ENCODE data around the gene RFLNA.
"Not testable (repeated sequence)": the region's sequence is repeated elsewhere in the genome, so short reads cannot be mapped to it uniquely, and the experiment has no call there.

Gene RFLNA

DNA sequence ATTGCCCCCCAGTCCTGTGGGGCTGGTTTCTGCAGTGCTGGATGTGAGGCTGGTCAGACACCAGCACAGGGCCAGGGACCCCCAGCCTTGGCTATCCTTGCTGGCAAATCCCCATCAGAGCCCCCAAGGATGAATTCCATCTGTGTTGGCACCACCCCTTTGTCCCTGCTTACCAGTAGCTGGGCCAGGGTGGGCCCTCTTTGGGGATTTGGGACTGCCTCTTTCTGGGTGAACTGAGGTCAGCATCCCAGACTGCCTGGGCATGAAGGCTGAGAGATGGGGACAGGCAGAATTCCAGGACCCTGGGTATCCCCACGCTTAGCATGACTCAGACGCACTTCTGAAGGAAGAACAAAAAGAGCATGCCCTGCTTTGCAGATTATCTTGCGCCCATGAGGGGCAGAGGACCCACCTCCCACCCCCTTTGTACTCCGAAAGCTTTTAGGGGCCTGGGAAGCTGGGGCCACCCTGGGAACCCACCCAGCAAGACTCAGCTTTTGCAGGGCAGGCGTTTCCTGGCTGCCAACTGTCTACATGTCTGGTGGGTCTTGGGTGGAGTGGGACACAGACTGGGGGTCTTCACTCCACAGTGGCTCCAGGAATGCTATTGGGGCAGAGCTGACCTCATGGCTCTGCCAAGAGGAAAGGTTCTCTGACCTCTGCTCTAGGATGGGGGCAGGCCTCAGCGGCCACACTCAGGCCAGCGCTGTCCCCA lies 26.8 kb downstream of the RFLNA start:
- FAIRE-seq = no peak

DNA sequence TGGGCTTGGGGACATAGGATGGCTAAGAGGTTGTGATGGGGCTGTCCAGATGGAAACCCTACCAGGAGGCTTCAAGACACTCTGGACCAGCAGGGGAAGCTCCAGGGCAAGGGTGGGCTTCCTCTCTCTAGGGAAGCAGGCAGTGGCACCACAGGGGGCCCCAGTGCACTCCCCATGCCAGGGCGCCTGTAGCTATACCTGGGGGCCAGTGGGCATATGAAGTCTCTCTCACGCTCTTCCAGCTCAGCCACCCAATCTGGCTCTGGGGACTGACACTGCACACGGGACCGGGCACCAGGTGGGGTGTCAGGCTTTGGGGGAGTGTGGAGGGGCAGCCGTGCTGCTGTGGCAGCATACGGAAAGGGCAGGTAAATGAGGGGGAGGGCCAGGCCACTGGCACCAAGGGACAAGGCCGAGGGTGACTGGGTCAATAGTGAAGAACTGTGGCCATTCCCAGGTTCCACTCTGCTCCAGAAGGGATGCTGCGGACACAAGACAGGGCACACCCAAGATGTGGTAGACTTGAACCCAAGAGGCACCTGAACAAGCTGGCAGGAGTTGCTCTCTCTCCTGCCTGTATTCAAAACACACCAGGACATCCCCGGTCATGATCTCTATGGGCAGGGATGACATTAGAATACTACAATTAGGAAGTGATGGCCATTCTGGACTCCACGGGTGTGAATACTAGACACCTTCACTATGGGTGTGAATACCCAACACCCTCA lies 27.5 kb downstream of the RFLNA start:
- FAIRE-seq = no peak

DNA sequence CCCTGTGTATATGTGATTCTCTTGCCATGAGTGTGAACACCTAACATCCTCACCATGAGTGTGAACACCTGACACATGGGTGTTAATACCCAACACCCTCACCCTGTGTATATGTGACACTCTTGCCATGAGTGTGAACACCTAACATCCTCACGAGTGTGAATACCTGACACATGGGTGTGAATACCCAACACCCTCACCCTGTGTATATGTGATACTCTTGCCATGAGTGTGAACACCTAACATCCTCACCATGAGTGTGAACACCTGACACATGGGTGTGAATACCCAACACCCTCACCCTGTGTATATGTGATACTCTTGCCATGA lies 28.1 kb downstream of the RFLNA start:
- not testable (repeated sequence) for FAIRE-seq

- FAIRE-seq = no peak
Measured at GRCh38 chr12:124323771-124324530, 29.1 kb downstream of the RFLNA start.

DNA sequence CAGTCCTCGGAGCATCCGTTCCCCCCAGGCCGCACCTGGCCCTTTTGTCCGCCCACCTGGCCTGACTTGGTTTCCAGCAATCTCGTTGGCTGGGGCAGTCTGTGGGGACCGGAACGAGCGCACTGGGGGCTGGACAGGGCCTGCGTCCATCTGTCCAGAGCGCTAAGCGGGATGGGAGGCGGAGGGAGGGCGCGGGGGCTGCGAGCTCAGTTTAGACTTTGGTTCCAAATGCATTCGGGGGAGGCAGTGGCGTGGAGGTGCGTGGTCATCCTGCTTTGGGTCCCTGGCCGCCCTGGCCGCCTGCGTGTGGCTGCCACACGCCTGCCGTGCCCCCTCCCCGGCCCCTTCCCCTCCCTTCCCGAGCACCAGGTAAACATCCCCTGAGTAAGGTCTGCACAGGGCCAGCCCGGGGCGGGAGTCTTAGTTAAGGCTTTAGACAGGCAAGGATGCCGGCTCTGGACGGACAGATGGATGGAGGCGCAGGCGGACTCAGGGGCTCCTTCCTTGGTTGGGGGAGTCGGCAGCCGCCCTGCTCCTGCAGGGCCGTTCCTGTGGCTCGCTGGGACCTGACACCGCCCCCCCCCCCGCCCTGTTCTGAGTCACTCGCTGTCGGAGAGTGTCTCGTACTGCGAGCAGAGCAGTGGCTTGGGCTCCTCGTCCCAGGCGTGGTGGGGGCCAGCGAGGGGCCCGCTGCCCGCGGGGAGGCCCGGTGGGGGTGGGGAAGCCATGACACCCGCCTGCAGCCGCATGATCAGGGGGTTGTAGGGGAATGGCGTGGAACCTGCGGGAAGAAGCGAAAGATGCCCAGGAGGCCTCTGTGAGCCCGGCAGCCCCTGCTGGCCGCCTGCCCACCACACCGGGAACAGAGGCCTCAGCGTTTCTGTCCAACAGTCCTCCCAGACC lies 30.2 kb downstream of the RFLNA start:
- FAIRE-seq = no peak

- no peak for FAIRE-seq
Measured at GRCh38 chr12:124326104-124326503, 31.2 kb downstream of the RFLNA start.

DNA sequence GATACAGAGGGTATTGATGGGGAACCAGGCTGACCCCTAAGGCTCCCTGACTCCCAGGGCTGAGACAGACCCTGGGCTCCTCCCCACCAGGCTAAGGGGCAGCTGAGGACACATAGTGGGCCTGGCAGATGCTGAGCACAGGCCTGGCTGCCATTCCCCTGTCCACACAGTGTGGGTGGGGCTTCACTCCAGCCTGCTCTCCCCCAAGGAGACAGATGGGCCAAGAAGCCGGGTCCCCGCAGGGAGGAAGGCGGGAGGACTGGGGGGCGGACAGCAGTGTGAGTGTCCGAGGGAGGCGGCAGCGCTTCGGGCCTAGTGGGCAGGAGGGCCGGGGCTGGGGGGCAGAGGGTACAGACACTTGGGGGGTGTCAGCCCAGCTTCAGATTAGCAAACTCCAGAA lies 32.0 kb downstream of the RFLNA start:
- FAIRE-seq = no peak

GRCh38 chr12:124327362-124328043 lies 32.6 kb downstream of the RFLNA start:
- FAIRE-seq = no peak

- FAIRE-seq = no peak
Measured at GRCh38 chr12:124328116-124328515, 33.2 kb downstream of the RFLNA start.

GRCh38 chr12:124328636-124329035 lies 33.7 kb downstream of the RFLNA start:
- FAIRE-seq = no peak

GRCh38 chr12:124332058-124332672 lies 37.3 kb downstream of the RFLNA start:
- FAIRE-seq = no peak

DNA sequence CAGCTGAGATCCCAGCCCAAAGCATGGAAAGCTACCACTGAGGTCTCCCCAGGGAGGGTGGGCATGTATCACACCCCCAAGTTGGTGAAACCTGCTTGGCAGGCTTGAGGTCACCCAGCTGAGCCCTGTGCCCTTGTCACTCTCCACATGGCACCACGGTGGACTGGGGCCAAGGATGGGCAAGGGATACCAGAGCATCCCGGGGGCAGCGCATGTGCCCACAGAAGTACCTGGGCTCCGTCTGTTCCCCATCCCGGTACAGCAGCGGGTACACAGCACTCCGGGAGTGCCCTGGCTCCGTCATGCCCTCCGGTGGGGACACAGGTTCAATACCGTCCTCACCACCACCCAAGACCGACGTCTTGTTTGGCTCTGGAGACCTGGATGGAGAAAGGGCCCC lies 38.0 kb downstream of the RFLNA start:
- FAIRE-seq = no peak

GRCh38 chr12:124333724-124334123 lies 38.8 kb downstream of the RFLNA start:
- FAIRE-seq = no peak

GRCh38 chr12:124334266-124334665 lies 39.4 kb downstream of the RFLNA start:
- FAIRE-seq = no peak

- FAIRE-seq = no peak
Measured at GRCh38 chr12:124334976-124335375, 40.1 kb downstream of the RFLNA start.

- FAIRE-seq = no peak
Measured at GRCh38 chr12:124335426-124336183, 40.7 kb downstream of the RFLNA start.

DNA sequence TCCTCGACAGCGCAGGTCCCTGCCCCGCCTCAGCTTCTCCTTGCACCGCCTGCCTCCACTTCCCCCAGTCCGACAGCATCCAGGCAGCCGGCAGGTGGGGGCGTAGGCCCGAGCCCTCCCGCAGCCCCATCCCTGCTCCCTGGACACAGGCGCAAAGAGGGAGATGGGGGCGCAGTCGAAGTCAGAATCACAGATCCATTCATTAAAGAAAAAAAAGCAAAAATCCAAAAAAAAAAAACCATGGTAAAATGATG lies 41.2 kb downstream of the RFLNA start:
- no peak for FAIRE-seq

DNA sequence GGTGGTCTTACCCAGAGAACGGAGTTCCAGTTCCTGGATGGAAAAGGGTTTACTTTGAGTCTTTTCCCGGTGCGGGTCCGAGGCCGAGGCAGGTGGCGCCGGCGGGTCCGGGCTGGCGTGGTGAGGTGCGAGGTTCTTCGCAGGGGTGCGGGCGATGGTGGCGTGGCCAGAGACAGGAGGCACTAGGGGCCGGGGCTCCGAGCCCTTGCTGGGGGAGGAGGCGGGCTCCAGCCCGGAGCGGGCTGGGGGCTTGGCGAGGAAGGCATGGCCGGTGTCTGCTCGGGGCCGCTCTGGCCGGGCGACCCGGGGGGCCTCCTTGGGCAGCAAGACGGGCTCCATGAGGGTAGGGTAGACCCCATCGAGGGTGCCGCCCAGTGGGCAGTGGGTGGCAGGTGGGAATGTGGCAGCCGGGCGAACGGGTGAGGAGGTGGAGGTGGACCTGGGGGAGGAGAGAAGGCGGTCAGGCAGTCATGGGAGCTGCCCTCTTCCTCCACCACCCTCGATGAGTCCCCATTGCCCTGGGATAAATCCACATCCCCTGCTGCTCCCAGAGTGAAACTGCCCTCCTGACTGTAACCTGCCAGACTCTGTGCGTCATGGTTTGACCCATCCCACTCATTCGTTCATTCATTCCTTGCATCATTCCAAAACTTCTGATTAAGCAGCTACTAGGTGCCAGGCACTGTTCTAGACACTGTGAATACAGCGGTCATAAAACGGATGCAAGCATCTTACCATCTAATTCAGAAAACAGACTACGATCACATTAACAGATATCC lies 42.0 kb downstream of the RFLNA start:
- FAIRE-seq = no peak

- no peak for FAIRE-seq
Measured at GRCh38 chr12:124337622-124338021, 42.7 kb downstream of the RFLNA start.

- no peak for FAIRE-seq
Measured at GRCh38 chr12:124338448-124338847, 43.6 kb downstream of the RFLNA start.
